K562 (cell line): Measurements from ENCODE around the gene CDC37. TPM values are rescaled to one million over a fixed set of nuclear protein-coding genes. Genes with fewer than 3 reads are reported as not detected.

Experiments
- KAT2B ChIP-seq: IDR thresholded peaks from one replicate; pipeline ENCODE4 v1.6.1; 2012; ENCODE audit warnings: low read depth, mild to moderate bottlenecking, control low read depth, inconsistent platforms, low read length, moderate library complexity
- KDM1A ChIP-seq, 2 experiments: fragments of 450-650 bp; IDR thresholded peaks; 2 replicates each; pipeline ENCODE4 v1.6.1; 2016; ENCODE audit warnings: mild to moderate bottlenecking in 2 of 2
- NFIC ChIP-seq: fragments of 450-650 bp; IDR thresholded peaks from 2 replicates; pipeline ENCODE4 v1.6.1; 2017; ENCODE audit warnings: mild to moderate bottlenecking, inconsistent platforms
- SRSF9 ChIP-seq: fragments of 200-400 bp; formaldehyde crosslinking; IDR thresholded peaks from 2 replicates; pipeline ENCODE4 v1.6.1; 2017; ENCODE audit warnings: low read depth, low read length, borderline replicate concordance
- ZNF174 ChIP-seq: fragments of 250-450 bp; sonication (Bioruptor Pico); IDR thresholded peaks from 2 replicates; pipeline ENCODE4 v1.4.0; 2020; ENCODE audit warnings: mild to moderate bottlenecking
- ZNF780A ChIP-seq: fragments of 250-450 bp; sonication (Bioruptor Pico); IDR thresholded peaks from 2 replicates; pipeline ENCODE4 v1.5.0; 2021; ENCODE audit warnings: mild to moderate bottlenecking
- polyA plus RNA-seq, 8 experiments: library from polyadenylated mRNA; depleted of rRNA in 4 of 8; stranded (reverse) in 5 of 8; unstranded in 3 of 8; fragments of >200 nt; fragmentation: Nextera tagmentation in 2 of 8; fragmentation: Illumina TruSeq in 1 of 8; extraction: Ambion mirVana in 2 of 8; extraction: Trizol in 1 of 8; gene quantifications; 2 replicates each; pipeline versions ENCODE4 v1.2.1 to v1.2.3, GENCODE V29; 2011 to 2014; ENCODE audit warnings: inconsistent platforms in 1 of 8, missing spikeins in 1 of 8
- total RNA-seq, 7 experiments: library from RNA; depleted of rRNA in 6 of 7; stranded (reverse); fragments of >200 nt in 6 of 7; fragmentation: Illumina TruSeq in 2 of 7; extraction: Trizol in 2 of 7; gene quantifications; 2 replicates each; pipeline versions ENCODE4 v1.2.1 to v1.2.3, GENCODE V29; 2011 to 2021; ENCODE audit warnings: low replicate concordance in 1 of 7
- TF ChIP-seq, protein P1 (sequence below): fragments of 250-450 bp; sonication (Bioruptor Pico); IDR thresholded peaks from 2 replicates; pipeline ENCODE4 v1.5.0; 2021; ENCODE audit warnings: mild to moderate bottlenecking, moderate library complexity
- TF ChIP-seq, protein P2 (sequence below): fragments of 150-350 bp; conservative IDR thresholded peaks from 2 replicates; pipeline ENCODE4 v1.6.1; 2014; ENCODE audit warnings: low read length

Gene CDC37
- total and polyA plus RNA-seq, 9 of the 15 experiments (the other 6 are each of a cell fraction or from before 2014, with no cell fraction given) = 6.6 to 538 (median 227) TPM

DNA sequence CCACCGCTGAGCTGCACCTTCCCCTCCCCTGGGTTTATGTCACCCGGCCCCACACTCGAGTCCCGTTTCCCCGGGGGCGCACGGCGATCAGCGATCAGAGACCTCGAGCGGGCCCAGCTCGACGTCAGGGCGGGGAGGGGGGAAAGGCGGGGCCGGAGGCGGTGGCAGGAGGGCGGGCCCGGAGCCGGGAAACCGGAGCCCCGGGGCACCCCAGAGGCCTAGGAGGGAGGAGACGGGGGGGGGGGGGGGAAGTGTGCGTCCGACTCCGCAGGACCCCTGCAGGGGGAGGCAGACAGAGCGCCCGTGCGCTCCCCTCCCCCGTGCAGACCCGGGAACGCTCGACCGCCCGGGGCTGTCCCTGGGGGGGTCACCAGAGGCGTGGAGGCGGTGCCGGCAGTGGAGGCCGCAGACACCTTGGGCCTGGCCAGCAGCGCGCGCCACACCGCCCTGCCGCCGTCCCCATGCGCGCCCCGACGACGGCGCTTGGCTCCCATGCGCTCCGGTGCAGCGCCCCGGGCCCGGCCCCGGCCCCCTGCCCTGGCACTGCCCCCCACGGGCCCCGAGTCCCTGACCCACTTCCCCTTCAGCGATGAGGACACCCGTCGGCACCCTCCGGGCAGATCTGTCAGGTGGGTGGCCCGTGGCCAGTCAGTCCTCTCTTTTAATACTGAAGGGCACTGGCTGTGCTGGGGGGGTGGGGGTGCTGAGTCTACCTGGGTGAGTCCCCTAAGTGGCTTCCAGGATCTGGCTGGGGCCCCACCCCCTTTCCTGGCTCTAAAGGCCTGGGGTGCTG lies 28.8 kb upstream of the CDC37 start (continued):
- TF ChIP-seq, protein P1, sequence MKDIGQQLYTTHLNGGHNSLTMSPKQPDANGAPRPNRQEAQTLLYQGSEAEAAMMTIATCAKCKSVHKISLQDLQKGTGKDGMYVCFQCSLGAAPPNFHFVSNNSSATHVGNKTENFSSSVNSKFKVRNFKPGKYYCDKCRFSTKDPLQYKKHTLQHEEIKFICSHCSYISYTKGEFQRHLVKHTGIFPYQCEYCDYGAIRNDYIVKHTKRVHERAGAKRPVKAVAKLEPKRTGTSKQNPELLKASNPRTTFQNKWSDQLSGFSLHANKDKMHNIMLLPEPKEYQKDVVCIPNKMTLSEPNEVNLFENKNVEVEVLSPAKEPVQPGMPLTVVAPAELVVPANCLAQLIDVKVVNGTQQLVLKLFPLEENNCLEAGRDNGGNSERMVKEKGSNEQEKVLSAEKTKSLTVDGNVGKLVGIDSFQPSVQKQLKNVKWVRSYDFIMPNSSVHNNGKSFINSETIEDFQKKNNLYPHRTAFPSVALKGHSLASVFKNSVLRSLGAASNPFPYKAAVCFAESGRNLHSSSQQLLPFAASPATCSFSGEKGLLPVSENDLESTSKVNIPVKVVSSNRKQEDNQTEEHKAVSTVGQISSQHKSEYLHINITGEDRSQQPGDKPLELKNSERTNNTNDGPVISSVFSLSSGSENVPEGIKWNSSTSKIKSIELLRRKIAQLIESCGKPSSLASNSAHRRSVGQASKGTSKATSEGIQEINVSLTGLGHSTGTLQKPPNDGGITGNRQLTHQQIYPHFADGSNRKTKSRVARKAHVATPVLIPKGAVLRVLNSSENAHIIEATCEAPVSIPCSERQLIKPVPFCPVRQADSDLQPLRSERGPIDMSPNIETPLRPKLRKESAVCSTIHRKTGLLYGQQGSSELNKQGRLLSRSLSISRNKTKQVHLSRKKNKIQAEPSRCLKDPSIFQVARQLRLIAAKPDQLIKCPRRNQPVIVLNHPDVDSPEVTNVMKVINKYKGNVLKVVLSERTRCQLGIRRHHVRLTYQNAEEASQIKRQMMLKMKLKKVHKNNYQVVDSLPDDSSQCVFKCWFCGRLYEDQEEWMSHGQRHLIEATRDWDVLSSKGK (CRISPR knock-in tag) = no peak
- TF ChIP-seq NFIC = peak; percentile 50
- TF ChIP-seq KDM1A (IDR thresholded peaks at IDR 0.05) = no peak
- TF ChIP-seq, protein P2, sequence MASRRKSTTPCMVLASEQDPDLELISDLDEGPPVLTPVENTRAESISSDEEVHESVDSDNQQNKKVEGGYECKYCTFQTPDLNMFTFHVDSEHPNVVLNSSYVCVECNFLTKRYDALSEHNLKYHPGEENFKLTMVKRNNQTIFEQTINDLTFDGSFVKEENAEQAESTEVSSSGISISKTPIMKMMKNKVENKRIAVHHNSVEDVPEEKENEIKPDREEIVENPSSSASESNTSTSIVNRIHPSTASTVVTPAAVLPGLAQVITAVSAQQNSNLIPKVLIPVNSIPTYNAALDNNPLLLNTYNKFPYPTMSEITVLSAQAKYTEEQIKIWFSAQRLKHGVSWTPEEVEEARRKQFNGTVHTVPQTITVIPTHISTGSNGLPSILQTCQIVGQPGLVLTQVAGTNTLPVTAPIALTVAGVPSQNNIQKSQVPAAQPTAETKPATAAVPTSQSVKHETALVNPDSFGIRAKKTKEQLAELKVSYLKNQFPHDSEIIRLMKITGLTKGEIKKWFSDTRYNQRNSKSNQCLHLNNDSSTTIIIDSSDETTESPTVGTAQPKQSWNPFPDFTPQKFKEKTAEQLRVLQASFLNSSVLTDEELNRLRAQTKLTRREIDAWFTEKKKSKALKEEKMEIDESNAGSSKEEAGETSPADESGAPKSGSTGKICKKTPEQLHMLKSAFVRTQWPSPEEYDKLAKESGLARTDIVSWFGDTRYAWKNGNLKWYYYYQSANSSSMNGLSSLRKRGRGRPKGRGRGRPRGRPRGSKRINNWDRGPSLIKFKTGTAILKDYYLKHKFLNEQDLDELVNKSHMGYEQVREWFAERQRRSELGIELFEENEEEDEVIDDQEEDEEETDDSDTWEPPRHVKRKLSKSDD = no peak
- no peak for TF ChIP-seq ZNF174 (CRISPR knock-in tag)
- no peak for TF ChIP-seq SRSF9
- no peak for TF ChIP-seq KAT2B
- TF ChIP-seq ZNF780A (CRISPR knock-in tag) = no peak
